NCI-H1048 (cell line): ENCODE results near the gene CCDC136.

Experiments
- DNase-seq: peaks from one replicate; lab custom pipeline; 2025; lab: John Stamatoyannopoulos, UW

CCDC136 gene

GRCh38 chr7:128791121-128791971 lies at the start of gene CCDC136:
Gene CCDC136, plus strand, starts transcription at chr7:128791968. Its CDS starts 444 bp downstream, at chr7:128792412.
- peak; percentile 17 for DNase-seq

GRCh38 chr7:128742206-128742605 lies 49.6 kb upstream of the CCDC136 start:
- no peak for DNase-seq

- DNase-seq: no peak
These were observed 48.5 kb upstream of the CCDC136 start for GRCh38 chr7:128743112-128743772.

- DNase-seq: no peak
These were observed 47.3 kb upstream of the CCDC136 start for GRCh38 chr7:128744366-128744905.

GRCh38 chr7:128745706-128746105 lies 46.1 kb upstream of the CCDC136 start:
- DNase-seq: no peak

- no peak for DNase-seq
These were observed 44.3 kb upstream of the CCDC136 start for GRCh38 chr7:128747327-128748079.

GRCh38 chr7:128752251-128752650 lies 39.5 kb upstream of the CCDC136 start:
- no peak for DNase-seq

GRCh38 chr7:128755075-128755818 lies 36.5 kb upstream of the CCDC136 start:
- no peak for DNase-seq

- DNase-seq: no peak
These were observed 35.8 kb upstream of the CCDC136 start for GRCh38 chr7:128755819-128756476.

GRCh38 chr7:128757203-128757602 lies 34.6 kb upstream of the CCDC136 start:
- no peak for DNase-seq

- no peak for DNase-seq
These were observed 33.2 kb upstream of the CCDC136 start for GRCh38 chr7:128758553-128758952.

- DNase-seq: no peak
These were observed 32.5 kb upstream of the CCDC136 start for GRCh38 chr7:128759242-128759641.

- DNase-seq: no peak
These were observed 28.2 kb upstream of the CCDC136 start for GRCh38 chr7:128763541-128763940.

GRCh38 chr7:128767475-128768110 lies 24.2 kb upstream of the CCDC136 start:
- DNase-seq: no peak

GRCh38 chr7:128770233-128770632 lies 21.5 kb upstream of the CCDC136 start:
- DNase-seq: no peak

- DNase-seq: no peak
These were observed 18.2 kb upstream of the CCDC136 start for GRCh38 chr7:128773604-128774003.

GRCh38 chr7:128774029-128774689 lies 17.6 kb upstream of the CCDC136 start:
- no peak for DNase-seq

- DNase-seq: no peak
These were observed 16.8 kb upstream of the CCDC136 start for GRCh38 chr7:128774921-128775320.

GRCh38 chr7:128775744-128776474 lies 15.9 kb upstream of the CCDC136 start, which contains the start of gene OPN1SW:
Gene OPN1SW, minus strand, starts transcription at chr7:128775794. Its CDS starts 13 bp downstream, at chr7:128775781.
- DNase-seq: no peak
